Measurements from ENCODE around the gene DHDH.

The DHDH gene

DNA sequence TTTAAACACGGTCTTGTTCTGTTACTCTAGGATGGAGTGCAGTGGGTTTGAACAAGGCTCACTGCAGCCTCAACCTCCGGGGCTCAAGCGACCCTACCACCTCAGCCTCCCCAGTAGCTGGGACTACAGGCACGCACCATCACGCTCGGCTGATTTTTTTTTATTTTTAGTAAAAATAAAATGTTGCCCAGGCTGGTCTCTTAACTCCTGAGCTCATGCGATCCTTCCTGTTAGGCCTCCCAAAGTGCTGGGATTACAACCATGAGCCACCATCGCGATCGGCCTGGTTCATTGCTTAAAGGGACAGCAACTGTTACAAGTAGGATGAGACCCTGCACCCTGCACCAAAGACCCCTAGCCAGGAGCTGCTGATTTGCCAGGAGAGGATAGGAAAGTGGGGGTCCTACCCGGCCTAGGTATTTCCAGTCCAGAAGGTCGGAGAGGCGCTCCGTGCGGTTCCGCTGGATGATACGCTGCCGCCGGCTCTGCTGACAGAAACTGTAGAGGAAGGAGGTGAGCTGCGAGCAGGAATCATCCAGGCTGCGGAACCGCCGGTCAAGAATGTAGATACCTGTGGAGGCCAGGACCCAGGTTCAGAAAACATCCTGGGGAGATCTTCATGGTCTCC, 36.8 kb downstream of the DHDH start:
- Mint-ChIP-seq H3K4me1 (peaks cover 37% of the 10 kb centered on the region), H3K36me3 (ENCODE audit: low read depth) (peaks cover 54% of the 10 kb centered on the region), H3K4me3 (no peak overlapping the region), H3K27ac (peak overlapping the region; percentile 48), H3K27me3 (ENCODE audit: low read depth, poor library complexity) (peaks cover 2% of the 10 kb centered on the region), H3K9me3 (no peaks in the 10 kb centered on the region)
- TF ChIP-seq, protein P1, sequence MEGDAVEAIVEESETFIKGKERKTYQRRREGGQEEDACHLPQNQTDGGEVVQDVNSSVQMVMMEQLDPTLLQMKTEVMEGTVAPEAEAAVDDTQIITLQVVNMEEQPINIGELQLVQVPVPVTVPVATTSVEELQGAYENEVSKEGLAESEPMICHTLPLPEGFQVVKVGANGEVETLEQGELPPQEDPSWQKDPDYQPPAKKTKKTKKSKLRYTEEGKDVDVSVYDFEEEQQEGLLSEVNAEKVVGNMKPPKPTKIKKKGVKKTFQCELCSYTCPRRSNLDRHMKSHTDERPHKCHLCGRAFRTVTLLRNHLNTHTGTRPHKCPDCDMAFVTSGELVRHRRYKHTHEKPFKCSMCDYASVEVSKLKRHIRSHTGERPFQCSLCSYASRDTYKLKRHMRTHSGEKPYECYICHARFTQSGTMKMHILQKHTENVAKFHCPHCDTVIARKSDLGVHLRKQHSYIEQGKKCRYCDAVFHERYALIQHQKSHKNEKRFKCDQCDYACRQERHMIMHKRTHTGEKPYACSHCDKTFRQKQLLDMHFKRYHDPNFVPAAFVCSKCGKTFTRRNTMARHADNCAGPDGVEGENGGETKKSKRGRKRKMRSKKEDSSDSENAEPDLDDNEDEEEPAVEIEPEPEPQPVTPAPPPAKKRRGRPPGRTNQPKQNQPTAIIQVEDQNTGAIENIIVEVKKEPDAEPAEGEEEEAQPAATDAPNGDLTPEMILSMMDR (IDR thresholded peaks at IDR 0.05) = no peak
- DNase-seq = no peak

DNA sequence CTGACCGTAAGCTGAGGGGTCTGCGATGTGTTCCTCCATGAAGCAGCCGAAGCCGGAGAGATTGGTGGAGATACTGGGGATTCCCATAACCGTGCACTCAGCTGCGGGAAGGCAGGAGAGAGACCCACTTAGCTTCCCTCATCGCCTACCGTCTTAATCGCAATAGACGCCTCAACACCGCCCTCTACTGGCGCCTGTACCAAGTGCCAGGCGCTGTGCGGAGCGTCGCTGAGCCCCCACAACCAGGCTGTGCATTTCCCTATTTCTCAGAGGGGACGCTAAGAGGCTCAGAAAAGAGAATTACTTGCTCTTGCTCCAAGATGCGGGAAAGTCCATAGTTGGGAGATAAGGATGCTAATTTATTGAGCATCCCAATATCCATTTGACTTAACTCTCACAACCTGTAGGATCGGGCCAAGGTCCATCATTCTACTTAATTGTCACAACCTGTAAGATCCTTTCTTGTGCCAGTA, 37.5 kb downstream of the DHDH start:
- DNase-seq = peak; percentile 91
- peaks cover 53% of the 10 kb centered on the region for H3K36me3 Mint-ChIP-seq (ENCODE audit: low read depth)
- peaks cover 33% of the 10 kb centered on the region for H3K4me1 Mint-ChIP-seq
- no peak overlapping the region for H3K4me3 Mint-ChIP-seq
- peaks cover 2% of the 10 kb centered on the region for H3K27me3 Mint-ChIP-seq (ENCODE audit: low read depth, poor library complexity)
- H3K27ac Mint-ChIP-seq = no peak overlapping the region
- TF ChIP-seq, protein P1 (IDR thresholded peaks at IDR 0.05) = peak; percentile 90
- no peaks in the 10 kb centered on the region for H3K9me3 Mint-ChIP-seq

- Mint-ChIP-seq H3K4me3 (no peak overlapping the region), H3K4me1 (peaks cover 5% of the 10 kb centered on the region), H3K9me3 (no peaks in the 10 kb centered on the region), H3K36me3 (ENCODE audit: low read depth) (peaks cover 36% of the 10 kb centered on the region), H3K27ac (no peak overlapping the region), H3K27me3 (ENCODE audit: low read depth, poor library complexity) (peaks cover 1% of the 10 kb centered on the region)
- DNase-seq = no peak
- TF ChIP-seq, protein P1 (IDR thresholded peaks at IDR 0.05) = no peak
Measured at GRCh38 chr19:48975947-48976847, 42.7 kb downstream of the DHDH start.

- TF ChIP-seq, protein P1 (IDR thresholded peaks at IDR 0.05) = no peak
- Mint-ChIP-seq H3K27me3 (ENCODE audit: low read depth, poor library complexity) (peaks cover 3% of the 10 kb centered on the region), H3K9me3 (no peaks in the 10 kb centered on the region), H3K4me3 (no peak overlapping the region), H3K4me1 (peaks cover 5% of the 10 kb centered on the region), H3K36me3 (ENCODE audit: low read depth) (peaks cover 44% of the 10 kb centered on the region), H3K27ac (no peak overlapping the region)
- DNase-seq = no peak
Measured at GRCh38 chr19:48977061-48977460, 43.6 kb downstream of the DHDH start.

GRCh38 chr19:48982280-48982679, 48.8 kb downstream of the DHDH start:
- no peak for DNase-seq
- peaks cover 61% of the 10 kb centered on the region for H3K36me3 Mint-ChIP-seq (ENCODE audit: low read depth)
- TF ChIP-seq, protein P1 (IDR thresholded peaks at IDR 0.05) = no peak
- H3K4me3 Mint-ChIP-seq = no peak overlapping the region
- H3K27me3 Mint-ChIP-seq (ENCODE audit: low read depth, poor library complexity) = peaks cover 3% of the 10 kb centered on the region
- H3K9me3 Mint-ChIP-seq = no peaks in the 10 kb centered on the region
- H3K27ac Mint-ChIP-seq = no peak overlapping the region
- peaks cover 5% of the 10 kb centered on the region for H3K4me1 Mint-ChIP-seq
